Measurements from ENCODE around the gene SP140L.
"Not testable (repeated sequence)": the region's sequence is repeated elsewhere in the genome, so short reads cannot be mapped to it uniquely, and the experiment has no call there.

The SP140L gene
- total RNA-seq, result 15.2 to 68.3 (median 26.3) reads per million in 18 experiments

DNA sequence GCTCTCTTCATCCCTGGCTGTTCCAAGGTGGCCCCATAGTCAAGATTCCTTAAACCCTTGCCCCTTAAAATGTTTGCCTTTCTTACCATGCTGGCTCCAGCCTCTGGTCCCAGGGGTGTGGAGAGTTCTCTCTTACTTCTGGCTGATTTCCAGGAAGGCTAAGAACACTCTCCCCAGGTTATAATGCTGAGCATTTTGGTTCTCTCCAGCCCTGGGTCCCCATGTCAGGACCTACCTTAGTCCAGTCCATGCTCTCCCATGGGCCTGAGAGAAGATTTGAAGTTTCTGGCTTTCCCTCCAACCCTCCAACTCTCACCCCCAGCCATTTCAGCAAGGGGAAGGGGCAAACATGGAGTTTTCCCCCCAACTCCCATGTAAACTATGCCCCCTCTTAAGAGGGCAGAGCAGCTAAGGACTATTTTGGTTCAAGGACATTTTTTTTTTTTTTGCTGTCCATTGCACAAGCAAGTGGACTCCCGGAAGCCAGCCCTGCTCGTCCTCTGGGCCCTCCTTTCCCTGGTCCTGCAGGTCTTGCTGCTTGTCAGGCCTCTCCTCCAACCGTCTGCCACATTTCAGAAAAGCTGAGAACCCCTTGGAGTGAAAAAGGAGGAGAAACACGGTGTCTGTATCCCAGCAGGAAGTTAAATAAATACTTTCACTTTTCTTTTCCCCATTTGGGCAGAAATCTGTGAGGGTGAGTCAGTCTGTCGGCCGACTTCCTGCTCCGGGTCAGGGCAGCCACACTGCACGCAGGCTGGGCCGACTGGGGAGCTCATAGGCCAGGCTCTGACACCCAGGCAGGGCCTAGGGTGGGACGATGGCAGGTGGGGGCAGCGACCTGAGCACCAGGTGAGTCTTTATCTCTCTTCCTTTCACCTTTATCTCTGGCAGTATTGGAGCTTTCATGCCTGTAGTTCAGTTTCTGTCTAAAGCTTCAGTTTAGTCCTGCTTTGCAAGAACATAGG lies at the start of gene SP140L:
Gene SP140L, plus strand, starts transcription at position 741 of the 965 bp plus-strand sequence. Its CDS starts 77 bp downstream, at position 818.
- DNase-seq, result peak; percentile 85 to 87

DNA sequence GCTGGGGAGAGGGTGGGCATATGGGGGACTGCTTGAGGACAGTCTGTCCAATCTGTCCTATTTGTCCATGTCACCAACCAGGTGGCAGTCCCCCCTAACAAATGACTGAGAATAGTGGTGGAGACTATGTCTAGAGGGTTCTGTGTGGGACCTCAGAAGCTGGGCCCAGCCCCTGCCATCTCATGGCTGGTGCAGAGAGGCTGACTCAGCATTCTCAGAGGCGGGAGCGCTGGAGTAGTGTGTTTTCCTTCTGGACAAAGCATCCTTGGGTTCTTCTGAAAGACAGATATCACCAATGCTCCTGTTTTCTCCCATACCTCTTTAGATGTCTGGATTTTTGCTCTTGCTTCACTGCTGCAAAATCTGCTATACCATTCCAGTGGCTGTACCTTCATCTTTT lies 44.1 kb upstream of the SP140L start:
- no peak for DNase-seq

- DNase-seq, result no peak
Observed at GRCh38 chr2:230286048-230286447, 40.9 kb upstream of the SP140L start.

- DNase-seq, result peak in 1 of 2 donors; percentile 4
Observed at GRCh38 chr2:230289311-230289710, 37.7 kb upstream of the SP140L start.

- no peak for DNase-seq
Observed at GRCh38 chr2:230295192-230295591, 31.8 kb upstream of the SP140L start.

DNA sequence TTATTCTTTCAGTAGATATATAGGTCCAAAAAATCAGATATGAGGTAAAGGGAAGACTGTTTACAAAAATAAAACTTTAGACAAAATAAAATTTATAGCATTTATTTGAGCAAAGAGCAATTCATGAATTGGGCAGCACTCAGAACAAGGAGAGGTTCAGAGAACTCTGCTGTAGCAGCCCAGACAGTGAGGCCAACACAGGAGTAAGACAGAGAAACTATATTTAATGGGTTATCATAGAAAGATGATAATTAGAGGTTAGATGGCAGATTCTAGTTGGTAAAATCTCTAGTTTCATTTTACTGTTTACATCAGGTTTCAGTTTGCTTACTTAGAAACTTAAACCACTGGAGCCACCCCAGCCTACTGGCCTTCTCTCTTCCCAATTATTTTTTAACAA lies 30.1 kb upstream of the SP140L start:
- no peak for DNase-seq

GRCh38 chr2:230299618-230300017 lies 27.4 kb upstream of the SP140L start:
- no peak for DNase-seq

DNA sequence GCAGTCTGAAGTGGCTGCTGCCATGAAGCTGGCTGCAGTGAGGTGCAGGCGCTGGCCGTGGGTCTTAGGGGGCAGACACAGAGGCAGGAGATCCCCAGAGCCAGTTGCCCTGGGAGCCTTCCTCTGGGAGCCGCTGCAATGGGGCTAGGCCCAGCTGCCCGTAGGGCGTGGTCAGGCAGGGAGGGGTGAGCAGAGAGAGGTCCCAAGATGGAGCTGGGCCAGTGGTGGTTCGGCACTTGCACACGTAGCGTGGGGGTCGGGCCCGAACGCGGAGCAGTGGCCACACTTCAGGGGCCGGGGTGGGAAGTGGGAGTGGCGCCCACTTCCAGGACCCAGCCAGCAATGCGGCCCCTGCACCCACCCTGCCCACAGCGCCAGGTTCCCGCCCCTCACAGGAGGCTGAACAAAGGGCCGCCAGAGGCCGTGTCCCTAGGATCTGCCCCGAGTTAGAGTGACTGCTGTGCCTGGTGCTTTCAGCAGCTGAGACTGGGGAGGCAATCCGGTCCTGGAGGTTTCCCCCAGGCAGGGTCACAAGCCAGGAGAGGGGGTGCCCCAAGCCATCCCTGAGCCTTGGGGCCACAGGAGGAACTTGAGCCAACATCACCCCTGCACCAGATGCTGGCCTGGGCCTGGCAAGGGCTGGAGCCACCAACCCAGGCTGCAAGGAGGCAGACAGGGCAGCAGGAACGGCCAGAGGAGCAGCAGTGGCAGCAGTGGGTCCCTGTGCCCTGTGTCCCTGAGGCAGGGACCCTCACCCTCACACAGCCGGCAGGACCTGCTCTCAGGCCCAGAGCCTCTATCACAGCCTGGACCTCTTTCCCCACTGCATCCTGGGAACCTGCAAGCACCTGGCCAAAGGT lies 21.3 kb upstream of the SP140L start:
- no peak for DNase-seq

DNA sequence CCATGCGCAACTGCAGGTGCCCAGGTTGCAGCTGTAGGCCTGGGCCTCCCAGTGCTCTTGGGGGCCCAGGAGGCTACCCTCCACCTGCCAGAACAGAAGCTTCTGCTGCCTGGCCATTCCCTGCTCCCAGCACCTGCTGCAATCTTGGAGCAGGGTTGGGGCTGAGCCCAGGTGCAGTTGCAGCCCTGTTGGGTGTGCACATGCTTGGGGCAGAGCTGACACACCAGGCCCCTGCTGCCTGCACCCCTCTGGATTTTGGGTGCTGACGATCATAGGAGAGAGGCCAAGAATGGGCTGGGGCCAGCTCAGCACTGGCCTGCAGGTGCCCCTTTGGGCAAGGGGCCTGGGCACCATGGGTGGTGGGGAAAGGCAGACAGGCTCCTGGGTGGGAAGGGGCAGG lies 20.5 kb upstream of the SP140L start:
- no peak for DNase-seq

GRCh38 chr2:230307485-230307884 lies 19.5 kb upstream of the SP140L start:
- DNase-seq, result no peak

GRCh38 chr2:230308402-230309000 lies 18.5 kb upstream of the SP140L start:
- no peak for DNase-seq

GRCh38 chr2:230310792-230311191 lies 16.2 kb upstream of the SP140L start:
- DNase-seq, result not testable (repeated sequence)

GRCh38 chr2:230311634-230312033 lies 15.4 kb upstream of the SP140L start:
- not testable (repeated sequence) for DNase-seq

DNA sequence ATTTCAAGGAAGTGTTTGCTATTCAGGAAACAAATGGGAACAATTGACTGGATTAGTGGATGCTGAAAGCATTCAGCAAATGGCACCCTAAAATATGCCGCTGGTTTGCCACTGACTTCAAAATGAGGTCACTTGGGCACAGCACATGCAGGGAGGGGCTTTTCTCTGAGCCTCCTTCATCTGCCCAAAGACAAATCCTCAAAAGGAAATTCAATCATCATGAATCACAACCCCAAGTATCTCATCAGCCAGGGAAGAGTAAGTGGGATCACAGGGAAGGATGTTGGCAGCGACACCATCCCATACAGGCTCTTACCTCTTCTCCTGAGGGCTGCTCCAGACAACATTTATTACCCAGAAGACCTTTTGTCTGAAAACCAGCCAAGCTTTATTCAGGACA lies 14.4 kb upstream of the SP140L start:
- no peak for DNase-seq

GRCh38 chr2:230317366-230317765 lies 9.6 kb upstream of the SP140L start:
- no peak for DNase-seq

DNA sequence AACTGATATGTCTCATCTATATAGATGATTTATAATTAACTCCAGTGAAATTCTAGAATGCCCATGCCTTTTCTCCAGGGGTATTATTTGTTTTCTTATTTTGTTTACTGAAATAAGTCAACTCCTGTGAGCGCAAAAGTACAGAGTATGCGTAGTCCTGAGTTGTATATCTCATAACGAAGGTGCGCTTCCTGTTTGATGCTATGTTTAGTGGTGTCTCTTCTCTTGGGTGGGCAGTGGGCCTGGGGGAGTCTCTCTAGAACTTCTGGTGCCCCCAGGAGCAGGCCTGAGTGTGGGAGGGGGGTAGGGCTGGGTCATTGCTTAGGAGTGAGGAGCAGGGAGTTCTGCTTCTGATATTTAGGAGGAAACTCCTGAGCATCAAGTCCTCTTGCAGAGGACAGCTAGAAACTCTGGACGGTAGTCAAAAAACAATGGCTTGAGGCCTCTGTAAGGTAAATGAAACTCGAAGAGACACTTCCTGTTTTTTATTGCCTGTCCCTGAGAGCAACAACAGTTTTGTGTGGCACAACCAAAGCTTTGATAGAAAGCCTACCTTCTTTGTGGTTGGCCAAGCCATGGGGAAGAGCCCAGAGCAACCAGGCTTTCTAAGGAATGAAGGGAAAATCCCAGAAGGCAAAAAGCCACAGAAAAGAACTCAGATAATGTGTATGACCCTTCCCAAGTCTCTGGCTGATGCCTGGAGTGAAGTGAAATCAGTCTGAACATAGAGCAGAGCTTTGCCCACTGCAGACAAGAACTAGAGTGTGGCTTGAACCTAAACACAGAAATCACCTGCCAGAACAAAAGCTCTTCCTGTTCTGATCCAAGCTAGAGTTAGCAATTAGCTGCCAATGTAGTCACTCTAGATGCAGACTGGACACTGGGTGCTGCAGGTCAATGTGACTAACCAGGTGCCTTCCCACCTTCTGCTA lies 8.5 kb upstream of the SP140L start:
- DNase-seq, result no peak

GRCh38 chr2:230319211-230319862 lies 7.7 kb upstream of the SP140L start:
- DNase-seq, result peak in 1 of 2 donors; percentile 23

DNA sequence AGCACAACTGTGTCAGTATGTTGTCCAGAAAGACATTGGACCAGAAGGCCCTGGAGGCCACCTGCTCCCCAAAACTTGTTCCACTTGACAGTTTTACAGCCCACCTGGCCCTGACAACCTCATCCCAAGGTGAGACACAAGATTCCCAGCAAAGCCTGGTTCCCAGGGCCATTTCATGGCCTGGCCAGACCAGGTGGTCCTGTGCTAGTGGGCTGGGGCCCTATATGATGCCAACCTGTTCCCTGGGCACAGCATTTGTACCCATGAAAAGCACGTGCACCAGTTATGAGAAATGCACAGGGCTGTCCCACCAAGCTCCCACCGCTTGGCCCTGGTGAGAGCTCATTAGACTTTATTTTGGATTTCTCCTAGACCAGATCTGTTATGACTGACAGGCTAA lies 6.0 kb upstream of the SP140L start:
- no peak for DNase-seq

DNA sequence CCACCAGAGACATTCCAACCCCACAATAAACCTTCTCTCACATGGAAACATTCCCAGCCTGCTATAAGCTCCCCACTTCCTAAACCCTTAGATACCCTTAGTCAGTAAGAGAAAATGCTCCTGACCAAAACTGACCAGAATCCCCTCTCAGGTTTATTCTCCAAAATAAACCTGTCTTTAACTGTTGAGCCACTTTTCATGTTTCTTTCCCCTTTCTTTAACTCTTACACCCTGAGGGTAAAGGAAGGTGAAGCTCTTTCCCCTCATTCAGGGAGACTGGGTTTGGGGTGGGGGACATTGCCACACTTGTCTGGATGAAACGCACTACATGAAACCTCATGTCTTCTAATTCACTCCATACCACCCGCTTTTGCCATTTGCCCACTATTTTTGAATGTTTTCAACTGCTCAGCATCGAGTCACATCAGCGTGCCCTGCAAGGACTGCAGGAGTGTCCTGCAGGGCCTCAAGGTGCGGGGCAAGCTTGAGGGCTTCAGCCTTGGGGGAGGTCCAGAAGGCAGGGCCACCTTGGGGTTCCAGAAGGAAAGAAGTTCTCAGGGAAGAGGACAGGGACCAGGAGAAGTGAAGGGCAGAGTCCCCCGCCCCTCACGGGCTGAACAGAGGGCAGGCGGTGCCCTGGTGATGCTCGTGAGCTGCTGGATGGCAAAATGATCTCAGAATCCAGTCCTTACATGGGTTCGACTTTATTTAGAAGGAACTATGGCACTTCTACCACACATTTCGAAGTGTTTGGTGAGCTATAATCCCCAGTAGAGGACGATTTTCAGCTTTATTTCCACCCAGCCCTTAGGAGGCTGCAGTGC lies 4.2 kb upstream of the SP140L start:
- no peak for DNase-seq

All from inflammatory macrophage (primary cell).